Measurements from ENCODE around the gene BSG. TPM values are rescaled to one million over a fixed set of nuclear protein-coding genes. Genes with fewer than 3 reads are reported as not detected.

BSG gene
- total and polyA plus RNA-seq, 2 experiments from 2014 or later = 957 to 973 TPM

GRCh38 chr19:556611-557382 lies 15.6 kb upstream of the BSG start:
- Histone ChIP-seq H2AFZ (no peak overlapping the region), H4K20me1 (replicated peaks; ENCODE audit: insufficient read depth) (no peaks in the 10 kb centered on the region), H3K27ac (ENCODE audit: low read depth) (no peak overlapping the region), H3K79me2 (replicated peaks; ENCODE audit: insufficient read depth) (no peaks in the 10 kb centered on the region), H3K9me2 (ENCODE audit: insufficient read depth) (no peaks in the 10 kb centered on the region), H3K4me3 (no peak overlapping the region), H3F3A (replicated peaks; ENCODE audit: low read depth) (no peaks in the 10 kb centered on the region), H3K36me3 (ENCODE audit: insufficient read depth) (no peaks in the 10 kb centered on the region), H3K27me3 (ENCODE audit: insufficient read depth) (no peaks in the 10 kb centered on the region), H3K4me2 (no peak overlapping the region), H3K4me1 (ENCODE audit: insufficient read depth) (no peaks in the 10 kb centered on the region)
- no peak overlapping the region for H3K4me3 Mint-ChIP-seq
- no peaks in the 10 kb centered on the region for H3K4me1 Mint-ChIP-seq
- H3K36me3 Mint-ChIP-seq (ENCODE audit: low read depth) = peaks cover 4% of the 10 kb centered on the region; the same call in 2 of the 3 replicates
- DNase-seq (ENCODE audit: low spot score) (no peak), ATAC-seq (peak; percentile 21; the same call in 1 of the 3 replicates)
- peaks cover 4% of the 10 kb centered on the region; the same call in 1 of the 3 replicates for H3K9me3 Mint-ChIP-seq
- peaks cover 5% of the 10 kb centered on the region for H3K27me3 Mint-ChIP-seq (ENCODE audit: insufficient read depth, low read depth, poor library complexity)
- H3K27ac Mint-ChIP-seq = no peak overlapping the region
- TF ChIP-seq ETS1 (IDR thresholded peaks at IDR 0.05) = no peak

GRCh38 chr19:558770-559439 lies 13.5 kb upstream of the BSG start:
- no peaks in the 10 kb centered on the region for H3K4me1 ChIP-seq (ENCODE audit: insufficient read depth)
- Mint-ChIP-seq H3K36me3 (ENCODE audit: low read depth) (peaks cover 18% of the 10 kb centered on the region), H3K4me1 (peaks cover 6% of the 10 kb centered on the region), H3K27ac (no peak overlapping the region), H3K27me3 (ENCODE audit: insufficient read depth, low read depth, poor library complexity) (peaks cover 4% of the 10 kb centered on the region), H3K9me3 (peaks cover 19% of the 10 kb centered on the region), H3K4me3 (no peak overlapping the region)
- H2AFZ ChIP-seq = no peak overlapping the region
- no peaks in the 10 kb centered on the region for H3K36me3 ChIP-seq (ENCODE audit: insufficient read depth)
- H3K27me3 ChIP-seq (ENCODE audit: insufficient read depth) = no peaks in the 10 kb centered on the region
- ATAC-seq (peak; percentile 38; the same call in 2 of the 3 replicates), DNase-seq (ENCODE audit: low spot score) (no peak)
- no peak overlapping the region for H3K4me3 ChIP-seq
- no peaks in the 10 kb centered on the region for H3K9me2 ChIP-seq (ENCODE audit: insufficient read depth)
- no peaks in the 10 kb centered on the region for H4K20me1 ChIP-seq (replicated peaks; ENCODE audit: insufficient read depth)
- H3K4me2 ChIP-seq = no peak overlapping the region
- no peak for TF ChIP-seq NANOG (IDR thresholded peaks at IDR 0.05; ENCODE audit: borderline replicate concordance)
- no peak for TF ChIP-seq CREB1 (CRISPR knock-in tag; IDR thresholded peaks at IDR 0.05; ENCODE audit: low read depth)
- no peak for TF ChIP-seq EZH2phosphoT487 (IDR thresholded peaks at IDR 0.05; ENCODE audit: unreplicated experiment)
- no peak for TF ChIP-seq REST (IDR thresholded peaks at IDR 0.05; ENCODE audit: unreplicated experiment)
- no peaks in the 10 kb centered on the region for H3F3A ChIP-seq (replicated peaks; ENCODE audit: low read depth)
- H3K79me2 ChIP-seq (replicated peaks; ENCODE audit: insufficient read depth) = no peaks in the 10 kb centered on the region
- no peak overlapping the region for H3K27ac ChIP-seq (ENCODE audit: low read depth)
